Epithelial cell of esophagus (primary cell): Measurements from ENCODE around the gene ARHGEF37.
A peak's percentile ranks its signal among the peaks of the same experiment; 100 is the strongest.
"Not testable (repeated sequence)": the region's sequence is repeated elsewhere in the genome, so short reads cannot be mapped to it uniquely, and the experiment has no call there.

Source experiments
- DNase-seq: peaks from one replicate; pipeline ENCODE4 v3.0.0; 2010; ENCODE audit warnings: low read depth
- H3K4me3 ChIP-seq: 2 replicates; pipeline ENCODE4 v1.5.1; 2011; ENCODE audit warnings: mild to moderate bottlenecking, low read length, control low read depth
- CTCF ChIP-seq: IDR thresholded peaks from 2 replicates; pipeline ENCODE4 v1.5.1; 2011; ENCODE audit warnings: low read depth, mild to moderate bottlenecking, low read length, control low read depth, inconsistent platforms; ENCODE audit not compliant: insufficient read depth; ENCODE audit errors: missing control alignments

The ARHGEF37 gene

GRCh38 chr5:149581192-149581861 lies at the start of gene ARHGEF37:
ARHGEF37 (plus strand) TSS chr5:149581498; CDS start chr5:149597770, 16,272 bp downstream.
- peak; percentile 72 for DNase-seq
- TF ChIP-seq CTCF: no peak
- H3K4me3 ChIP-seq: peak within 1 kb of the TSS; percentile 72

GRCh38 chr5:149532413-149532812 lies 48.9 kb upstream of the ARHGEF37 start:
- DNase-seq: no peak
- TF ChIP-seq CTCF: no peak
- H3K4me3 ChIP-seq: no peak overlapping the region

GRCh38 chr5:149535787-149536186 lies 45.5 kb upstream of the ARHGEF37 start:
- not testable (repeated sequence) for DNase-seq, H3K4me3 ChIP-seq

- no peak overlapping the region for H3K4me3 ChIP-seq
- no peak for TF ChIP-seq CTCF
- no peak for DNase-seq
These were observed 43.8 kb upstream of the ARHGEF37 start for GRCh38 chr5:149537374-149537975.

GRCh38 chr5:149540089-149540488 lies 41.2 kb upstream of the ARHGEF37 start:
- TF ChIP-seq CTCF: no peak
- no peak overlapping the region for H3K4me3 ChIP-seq
- DNase-seq: no peak

- DNase-seq: no peak
- no peak overlapping the region for H3K4me3 ChIP-seq
- TF ChIP-seq CTCF: no peak
These were observed 39.4 kb upstream of the ARHGEF37 start for GRCh38 chr5:149541893-149542292.

GRCh38 chr5:149543361-149544027 lies 37.8 kb upstream of the ARHGEF37 start:
- no peak for DNase-seq
- no peak for TF ChIP-seq CTCF
- peak overlapping the region; percentile 4 for H3K4me3 ChIP-seq
